Measurements from ENCODE around the gene CAMTA2. TPM values are rescaled to one million over a fixed set of nuclear protein-coding genes. Genes with fewer than 3 reads are reported as not detected.

Gene CAMTA2
- polyA plus RNA-seq, 2 of the 4 experiments (the other 2 are of a cell fraction) = 12.4 to 30.3 TPM

DNA sequence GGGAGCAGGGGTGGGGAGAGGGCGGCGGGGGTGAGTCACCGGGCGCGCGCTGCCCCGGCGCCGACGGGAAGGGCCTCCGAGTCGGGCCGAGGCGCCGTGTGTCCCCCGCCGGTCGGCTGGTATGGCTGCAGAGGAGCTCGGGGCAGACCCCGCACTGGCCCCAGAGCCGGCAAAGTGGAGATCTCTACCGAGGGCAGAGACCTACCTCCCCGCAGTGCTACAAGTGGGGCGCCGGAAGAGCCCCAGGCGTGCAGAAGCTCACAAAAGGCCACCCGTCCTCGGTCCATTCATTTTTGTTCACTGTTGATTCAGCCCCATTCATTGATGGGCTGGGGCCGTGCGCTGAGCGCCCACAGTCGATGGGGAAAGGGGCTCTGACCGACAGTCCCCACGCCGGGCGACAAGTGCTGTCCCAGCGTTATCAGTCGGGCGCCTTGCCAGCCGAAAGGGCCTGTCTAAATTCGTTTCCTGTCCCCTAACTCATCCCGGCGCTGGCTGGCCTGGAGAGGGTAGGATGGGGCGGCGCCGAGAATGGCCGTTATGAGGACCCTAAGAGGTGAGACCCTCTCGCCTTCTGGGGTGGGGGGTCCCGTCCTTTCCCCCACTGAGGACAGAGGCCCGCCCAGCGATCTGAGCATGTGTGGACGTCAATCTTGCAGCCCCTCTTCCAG is 37.3 kb downstream of the CAMTA2 start (continued):
- TF ChIP-seq REST (IDR thresholded peaks at IDR 0.05) (no peak), RARB (CRISPR knock-in tag; IDR thresholded peaks at IDR 0.05) (no peak), HOXA7 (CRISPR knock-in tag; IDR thresholded peaks at IDR 0.05) (no peak), KDM5A (IDR thresholded peaks at IDR 0.05) (no peak), EP300 (IDR thresholded peaks at IDR 0.05) (no peak; a peak in 1 of 5 replicates), JUNB (IDR thresholded peaks at IDR 0.05) (peak; percentile 49), POLR2AphosphoS2 (conservative IDR thresholded peaks at IDR 0.05; ENCODE audit: low read length) (no peak), GATA3 (IDR thresholded peaks at IDR 0.05; ENCODE audit: borderline replicate concordance) (no peak), ZFP36 (IDR thresholded peaks at IDR 0.05; ENCODE audit: borderline replicate concordance, partially characterized antibody) (no peak), ZSCAN20 (CRISPR knock-in tag; IDR thresholded peaks at IDR 0.05) (no peak), JUN (IDR thresholded peaks at IDR 0.05) (peak; percentile 64 to 95; a peak in 3 of 5 replicates), KDM1A (IDR thresholded peaks at IDR 0.05; ENCODE audit: low read depth) (no peak), SREBF2 (IDR thresholded peaks at IDR 0.05) (no peak), RCOR1 (IDR thresholded peaks at IDR 0.05; ENCODE audit: low read depth, low read length) (no peak), ZNF302 (CRISPR knock-in tag; IDR thresholded peaks at IDR 0.05) (no peak)
- TF ChIP-seq, protein P1, sequence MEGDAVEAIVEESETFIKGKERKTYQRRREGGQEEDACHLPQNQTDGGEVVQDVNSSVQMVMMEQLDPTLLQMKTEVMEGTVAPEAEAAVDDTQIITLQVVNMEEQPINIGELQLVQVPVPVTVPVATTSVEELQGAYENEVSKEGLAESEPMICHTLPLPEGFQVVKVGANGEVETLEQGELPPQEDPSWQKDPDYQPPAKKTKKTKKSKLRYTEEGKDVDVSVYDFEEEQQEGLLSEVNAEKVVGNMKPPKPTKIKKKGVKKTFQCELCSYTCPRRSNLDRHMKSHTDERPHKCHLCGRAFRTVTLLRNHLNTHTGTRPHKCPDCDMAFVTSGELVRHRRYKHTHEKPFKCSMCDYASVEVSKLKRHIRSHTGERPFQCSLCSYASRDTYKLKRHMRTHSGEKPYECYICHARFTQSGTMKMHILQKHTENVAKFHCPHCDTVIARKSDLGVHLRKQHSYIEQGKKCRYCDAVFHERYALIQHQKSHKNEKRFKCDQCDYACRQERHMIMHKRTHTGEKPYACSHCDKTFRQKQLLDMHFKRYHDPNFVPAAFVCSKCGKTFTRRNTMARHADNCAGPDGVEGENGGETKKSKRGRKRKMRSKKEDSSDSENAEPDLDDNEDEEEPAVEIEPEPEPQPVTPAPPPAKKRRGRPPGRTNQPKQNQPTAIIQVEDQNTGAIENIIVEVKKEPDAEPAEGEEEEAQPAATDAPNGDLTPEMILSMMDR (IDR thresholded peaks at IDR 0.05) = no peak
- TF ChIP-seq, protein P2, sequence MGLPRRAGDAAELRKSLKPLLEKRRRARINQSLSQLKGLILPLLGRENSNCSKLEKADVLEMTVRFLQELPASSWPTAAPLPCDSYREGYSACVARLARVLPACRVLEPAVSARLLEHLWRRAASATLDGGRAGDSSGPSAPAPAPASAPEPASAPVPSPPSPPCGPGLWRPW (IDR thresholded peaks at IDR 0.05) = no peak

GRCh38 chr17:4949321-4950074 is 38.0 kb downstream of the CAMTA2 start:
- Histone ChIP-seq H3K9me3 (no peaks in the 10 kb centered on the region), H3K4me1 (peaks cover 48% of the 10 kb centered on the region), H3K27ac (peak overlapping the region; percentile 99), H3K4me3 (peak overlapping the region; percentile 98), H3K4me2 (peak overlapping the region; percentile 99)
- ATAC-seq = peak; percentile 32 to 40
- POLR2A ChIA-PET = interaction anchor here (1.0 to 5.3 kb wide), 7 partner anchors 10 to 239 kb away, joined by 3 to 78 read pairs (median 8); partner anchors contain the start of genes ARRB2, INCA1, KIF1C and RNF167
- WGBS (ENCODE audit: missing lambda C conversion rate) = under 1% methylated on average over 29 of the region's 75 CpGs
- DNase-seq (ENCODE audit: low read depth in 1 of 2, low spot score in 1 of 2) = peak; percentile 83 to 92
- no peak for FAIRE-seq
- CTCF ChIA-PET = interaction anchor here (0.6 to 7.1 kb wide), 4 partner anchors 16 to 18 kb away, joined by 3 to 63 read pairs (median 3); partner anchors contain the start of gene SPAG7
- TF ChIP-seq ESRRA (IDR thresholded peaks at IDR 0.05; ENCODE audit: borderline replicate concordance, low read length) (0 out of 2 replicates have a peak, but pooled peaks have one; percentile 22), RCOR1 (IDR thresholded peaks at IDR 0.05; ENCODE audit: low read depth, low read length) (no peak), RARB (CRISPR knock-in tag; IDR thresholded peaks at IDR 0.05) (peak; percentile 9), MYC (IDR thresholded peaks at IDR 0.05; ENCODE audit: borderline replicate concordance, low read length) (peak; percentile 98), BHLHE40 (IDR thresholded peaks at IDR 0.05; ENCODE audit: low read depth, low read length) (peak; percentile 62; the same call in 1 of the 2 replicates), SMC3 (IDR thresholded peaks at IDR 0.05) (peak; percentile 17; the same call in 2 of the 3 replicates), FOSB (CRISPR knock-in tag; IDR thresholded peaks at IDR 0.05) (no peak), MAZ (IDR thresholded peaks at IDR 0.05; ENCODE audit: borderline replicate concordance, low read depth, low read length) (peak; percentile 12; the same call in 1 of the 2 replicates), FOXS1 (CRISPR knock-in tag; IDR thresholded peaks at IDR 0.05) (no peak), HOXA7 (CRISPR knock-in tag; IDR thresholded peaks at IDR 0.05) (peak; percentile 69; the same call in 1 of the 2 replicates)
- TF ChIP-seq, protein P3, sequence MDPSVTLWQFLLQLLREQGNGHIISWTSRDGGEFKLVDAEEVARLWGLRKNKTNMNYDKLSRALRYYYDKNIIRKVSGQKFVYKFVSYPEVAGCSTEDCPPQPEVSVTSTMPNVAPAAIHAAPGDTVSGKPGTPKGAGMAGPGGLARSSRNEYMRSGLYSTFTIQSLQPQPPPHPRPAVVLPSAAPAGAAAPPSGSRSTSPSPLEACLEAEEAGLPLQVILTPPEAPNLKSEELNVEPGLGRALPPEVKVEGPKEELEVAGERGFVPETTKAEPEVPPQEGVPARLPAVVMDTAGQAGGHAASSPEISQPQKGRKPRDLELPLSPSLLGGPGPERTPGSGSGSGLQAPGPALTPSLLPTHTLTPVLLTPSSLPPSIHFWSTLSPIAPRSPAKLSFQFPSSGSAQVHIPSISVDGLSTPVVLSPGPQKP (IDR thresholded peaks at IDR 0.05; ENCODE audit: low read depth, low read length) = no peak
- TF ChIP-seq, protein P4, sequence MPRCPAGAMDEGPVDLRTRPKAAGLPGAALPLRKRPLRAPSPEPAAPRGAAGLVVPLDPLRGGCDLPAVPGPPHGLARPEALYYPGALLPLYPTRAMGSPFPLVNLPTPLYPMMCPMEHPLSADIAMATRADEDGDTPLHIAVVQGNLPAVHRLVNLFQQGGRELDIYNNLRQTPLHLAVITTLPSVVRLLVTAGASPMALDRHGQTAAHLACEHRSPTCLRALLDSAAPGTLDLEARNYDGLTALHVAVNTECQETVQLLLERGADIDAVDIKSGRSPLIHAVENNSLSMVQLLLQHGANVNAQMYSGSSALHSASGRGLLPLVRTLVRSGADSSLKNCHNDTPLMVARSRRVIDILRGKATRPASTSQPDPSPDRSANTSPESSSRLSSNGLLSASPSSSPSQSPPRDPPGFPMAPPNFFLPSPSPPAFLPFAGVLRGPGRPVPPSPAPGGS (IDR thresholded peaks at IDR 0.05) = 0 out of 3 replicates have a peak, but pooled peaks have one; percentile 39
- TF ChIP-seq, protein P5, sequence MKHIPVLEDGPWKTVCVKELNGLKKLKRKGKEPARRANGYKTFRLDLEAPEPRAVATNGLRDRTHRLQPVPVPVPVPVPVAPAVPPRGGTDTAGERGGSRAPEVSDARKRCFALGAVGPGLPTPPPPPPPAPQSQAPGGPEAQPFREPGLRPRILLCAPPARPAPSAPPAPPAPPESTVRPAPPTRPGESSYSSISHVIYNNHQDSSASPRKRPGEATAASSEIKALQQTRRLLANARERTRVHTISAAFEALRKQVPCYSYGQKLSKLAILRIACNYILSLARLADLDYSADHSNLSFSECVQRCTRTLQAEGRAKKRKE (CRISPR knock-in tag; IDR thresholded peaks at IDR 0.05; ENCODE audit: low read depth) = peak; percentile 38; the same call in 1 of the 2 replicates

All from A549 (cell line).